Amniotic epithelial cell (primary cell): ENCODE results near the gene MAMDC2.

Experiments
- DNase-seq: peaks from one replicate; pipeline ENCODE4 v3.0.0-alpha.2; 2010; ENCODE audit warnings: low read depth

Gene MAMDC2

DNA sequence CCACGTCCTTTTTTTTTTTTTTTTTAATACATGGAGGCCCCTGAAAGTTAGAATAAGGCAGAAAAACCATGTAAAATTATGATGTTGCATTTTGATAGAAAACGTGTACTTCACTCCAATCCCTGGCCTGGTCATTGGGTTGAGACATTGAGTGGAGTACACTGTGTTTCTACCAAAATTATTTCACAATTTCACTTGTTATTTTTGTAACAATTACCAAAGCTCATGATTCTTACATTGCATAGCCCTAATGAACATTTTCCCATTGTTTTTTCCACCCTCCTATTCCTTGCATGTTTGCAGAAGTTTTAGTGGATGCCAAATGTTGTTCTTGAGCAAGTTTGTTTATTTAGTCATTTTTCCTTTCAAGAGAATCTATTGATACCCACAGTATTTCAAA is 21.9 kb downstream of the MAMDC2 start:
- DNase-seq, result peak; percentile 47

DNA sequence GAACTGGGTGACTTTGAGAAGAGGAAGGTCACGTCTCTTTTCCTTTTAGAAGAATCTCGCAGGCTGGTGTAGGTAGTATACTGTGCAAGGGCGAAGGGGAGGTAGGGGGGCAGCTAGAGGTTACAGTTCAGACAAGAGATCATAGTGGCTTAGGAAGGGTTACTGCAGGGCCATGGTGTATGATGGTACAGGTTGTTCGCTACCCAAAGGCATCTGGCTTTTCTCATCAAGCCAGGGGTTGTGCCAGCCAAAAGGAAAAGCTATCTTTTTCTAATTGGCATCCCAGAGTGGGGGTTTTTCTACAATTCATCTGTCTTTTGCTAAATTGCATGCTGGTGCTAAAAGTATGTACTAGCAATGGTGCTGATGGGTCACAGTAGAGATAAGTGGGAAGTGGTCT is 22.8 kb downstream of the MAMDC2 start:
- DNase-seq, result no peak

DNA sequence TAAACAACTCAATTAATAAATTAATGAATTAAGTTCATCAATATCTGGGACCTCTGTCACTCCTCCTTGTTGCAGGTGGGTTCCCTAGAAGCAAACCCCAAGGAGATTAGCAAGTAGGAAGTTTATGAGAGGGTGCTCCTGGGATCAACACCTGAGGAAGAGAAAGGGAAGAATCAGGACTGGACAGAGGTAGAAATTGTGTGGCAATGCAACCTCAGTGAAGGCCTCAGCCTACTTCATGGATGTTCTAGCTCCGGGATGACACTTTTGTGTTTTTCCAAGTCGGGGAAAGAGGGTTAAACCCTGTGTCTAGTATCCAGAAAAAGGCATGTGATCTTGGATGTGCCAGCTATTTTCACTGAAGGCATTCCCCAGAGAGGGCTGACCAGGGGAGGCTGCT is 23.2 kb downstream of the MAMDC2 start:
- DNase-seq, result no peak

DNA sequence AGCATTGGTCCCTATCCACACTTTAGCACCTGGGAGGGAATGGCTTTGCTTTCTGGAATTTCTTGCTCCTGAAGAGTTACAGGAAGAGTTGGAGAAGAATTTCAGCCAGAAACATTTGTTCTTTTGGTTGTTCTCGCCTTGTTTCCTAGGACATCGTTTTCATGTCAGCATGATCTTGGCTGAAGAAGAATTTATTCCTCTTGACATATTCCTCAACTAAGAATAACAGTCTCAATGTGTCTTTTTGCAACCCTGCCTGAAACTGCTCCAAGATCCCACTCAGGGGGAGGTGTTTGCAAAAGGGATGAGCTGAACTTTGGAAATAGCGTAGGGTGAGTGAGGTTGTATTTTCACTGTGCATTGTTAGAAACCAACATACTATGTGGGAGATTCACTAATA is 26.1 kb downstream of the MAMDC2 start:
- no peak for DNase-seq

DNA sequence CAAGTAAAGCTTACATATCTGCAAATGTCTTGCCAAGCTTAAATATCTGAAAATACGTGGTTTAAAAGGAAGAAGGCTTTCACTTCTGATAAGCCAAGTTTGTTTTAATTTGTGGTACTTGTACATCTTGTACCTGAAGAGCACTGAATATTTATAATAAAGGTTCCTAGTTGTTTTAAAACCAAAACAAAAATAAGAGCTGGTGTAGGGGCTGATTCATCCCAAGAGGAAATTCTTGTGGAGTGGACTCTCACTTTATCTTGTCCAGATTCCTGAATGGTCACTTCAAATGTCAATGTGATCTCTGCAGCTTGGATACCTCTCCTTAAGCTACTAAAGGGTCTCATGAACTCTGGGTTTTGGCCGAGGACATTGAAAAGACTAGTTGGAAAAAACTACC is 29.5 kb downstream of the MAMDC2 start:
- DNase-seq, result peak; percentile 55

DNA sequence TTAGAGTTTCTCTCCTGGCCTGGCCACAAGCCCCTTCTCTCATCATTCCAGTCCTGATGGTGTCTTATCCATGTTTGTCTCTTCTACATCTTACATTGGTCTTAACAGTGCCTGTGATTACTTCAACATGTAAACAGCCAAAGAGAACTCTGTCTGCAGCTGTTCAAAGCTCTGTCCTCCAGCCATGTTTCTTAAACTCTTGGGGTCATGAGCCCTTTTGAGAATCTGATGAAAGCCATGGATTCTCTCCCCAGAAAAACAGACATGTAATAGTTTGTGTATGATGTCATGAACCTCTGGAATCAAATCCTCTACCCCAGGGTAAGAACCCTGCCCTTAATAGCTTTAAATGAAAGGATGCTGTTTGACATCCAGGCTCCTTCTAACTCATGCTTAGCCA is 30.1 kb downstream of the MAMDC2 start:
- DNase-seq, result peak; percentile 29

DNA sequence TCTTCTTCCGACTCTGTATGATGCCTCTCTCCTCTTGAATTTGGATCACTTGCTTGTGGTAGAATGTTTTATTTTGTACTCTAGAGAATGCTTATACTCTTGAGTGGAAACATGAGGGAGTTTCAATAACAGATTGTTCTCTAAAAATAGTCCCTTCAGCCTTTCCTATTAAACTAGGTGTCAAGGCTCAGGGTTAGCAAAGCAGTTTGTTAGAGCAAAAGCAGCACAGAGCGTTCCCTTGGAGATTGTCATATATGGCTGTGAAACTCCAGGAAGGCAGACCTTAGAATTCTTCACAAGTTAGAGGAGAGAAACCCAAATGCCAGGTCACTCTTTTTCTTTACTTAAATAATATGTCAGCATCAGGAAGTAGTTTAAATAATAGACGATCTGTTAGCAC is 33.0 kb downstream of the MAMDC2 start:
- DNase-seq, result no peak

DNA sequence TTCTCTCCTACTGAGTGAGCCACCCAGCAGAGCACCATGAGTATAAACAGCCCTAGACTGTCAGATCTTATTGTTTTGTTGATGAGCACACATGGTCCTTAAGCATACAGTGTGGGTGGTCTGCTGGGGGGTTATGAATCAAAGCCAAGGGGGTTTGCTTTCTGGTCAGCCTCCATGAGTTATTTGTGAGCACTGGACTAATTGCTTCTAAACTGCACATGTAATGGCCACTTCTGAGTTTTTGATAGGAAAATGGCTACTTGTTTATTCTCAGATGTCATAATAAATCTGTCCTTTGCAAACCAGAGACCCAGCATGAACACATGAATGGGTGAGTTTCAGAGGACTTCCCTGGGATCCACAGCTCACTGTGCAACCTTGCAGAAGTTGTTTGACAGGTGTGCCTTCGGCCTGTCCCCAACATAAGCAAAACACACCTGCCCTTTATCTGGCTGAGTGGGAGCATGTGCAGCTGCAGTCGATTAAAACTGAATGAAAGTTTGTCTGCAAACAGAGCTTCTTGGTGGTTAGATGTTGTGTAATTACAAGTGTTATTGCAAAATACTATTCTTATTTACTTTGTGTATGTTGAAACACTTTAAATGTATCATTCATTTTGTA is 35.9 kb downstream of the MAMDC2 start:
- peak; percentile 90 for DNase-seq

DNA sequence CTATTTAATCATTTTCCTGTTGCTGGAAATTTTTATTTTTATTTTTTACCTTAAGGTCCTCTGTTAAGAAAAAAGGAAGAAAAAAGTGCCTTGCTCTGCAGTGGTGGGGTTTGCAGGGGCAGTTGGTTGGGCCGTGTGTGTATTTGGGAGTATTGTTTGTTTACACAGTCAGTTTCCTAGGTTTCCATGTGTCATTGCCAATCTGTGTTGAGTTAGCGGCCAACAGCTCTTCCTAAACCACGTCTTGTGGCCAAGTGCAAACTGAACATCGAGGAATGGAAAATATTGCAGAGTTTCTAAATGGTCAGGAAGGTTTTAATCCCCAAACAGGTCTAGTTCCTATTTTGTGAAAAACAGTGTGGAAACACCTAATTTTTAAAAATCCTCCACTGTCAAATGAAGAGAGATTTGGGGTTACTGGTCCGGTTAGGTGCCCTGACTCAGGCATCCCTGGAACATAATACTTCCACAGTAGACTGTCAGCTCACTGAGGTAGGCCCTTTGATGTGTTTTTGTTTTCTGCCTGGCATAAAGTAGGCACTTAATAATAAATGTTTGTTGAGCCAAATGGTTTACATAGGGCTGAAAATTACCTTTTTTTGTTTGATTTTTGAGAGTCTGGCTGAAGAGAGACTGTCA is 37.0 kb downstream of the MAMDC2 start:
- peak; percentile 71 for DNase-seq

DNA sequence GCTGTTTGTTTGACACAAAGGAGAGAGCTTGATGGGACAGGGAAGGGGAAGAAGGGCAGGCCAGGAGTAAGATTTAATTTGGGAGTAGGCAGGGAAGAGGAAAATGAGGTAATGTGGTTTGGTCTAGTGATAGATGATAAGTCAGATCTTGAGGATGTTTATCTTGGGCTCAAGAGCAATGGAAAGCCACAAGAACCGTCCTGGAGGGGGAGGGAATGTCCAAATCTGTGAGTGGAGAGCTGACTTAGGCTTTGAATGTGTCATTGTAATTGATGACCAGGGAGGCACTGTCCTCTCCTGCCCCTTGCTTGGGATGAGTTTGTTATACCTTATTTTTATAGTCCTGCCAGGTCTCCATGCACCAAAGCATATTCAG is 37.5 kb downstream of the MAMDC2 start:
- DNase-seq, result peak; percentile 88

DNA sequence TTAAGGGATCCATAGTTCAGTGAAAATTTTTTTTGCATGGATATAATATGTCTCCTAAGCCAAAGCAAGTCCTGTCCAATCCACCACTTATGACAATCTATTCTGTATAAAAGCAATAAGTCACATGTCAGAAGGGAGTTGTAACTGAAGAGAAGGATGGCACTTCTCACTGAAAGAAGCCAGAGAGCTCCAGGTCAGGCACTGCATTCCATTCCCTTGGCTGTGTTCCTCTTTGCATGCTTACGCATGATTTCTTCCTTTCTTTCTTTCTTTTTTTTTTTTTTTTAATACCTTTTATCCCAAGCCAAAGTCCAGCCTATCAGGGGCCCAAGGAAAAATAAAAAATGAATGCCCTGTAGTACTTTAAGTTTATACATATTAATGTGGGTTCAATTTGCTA is 39.8 kb downstream of the MAMDC2 start:
- peak; percentile 56 for DNase-seq

DNA sequence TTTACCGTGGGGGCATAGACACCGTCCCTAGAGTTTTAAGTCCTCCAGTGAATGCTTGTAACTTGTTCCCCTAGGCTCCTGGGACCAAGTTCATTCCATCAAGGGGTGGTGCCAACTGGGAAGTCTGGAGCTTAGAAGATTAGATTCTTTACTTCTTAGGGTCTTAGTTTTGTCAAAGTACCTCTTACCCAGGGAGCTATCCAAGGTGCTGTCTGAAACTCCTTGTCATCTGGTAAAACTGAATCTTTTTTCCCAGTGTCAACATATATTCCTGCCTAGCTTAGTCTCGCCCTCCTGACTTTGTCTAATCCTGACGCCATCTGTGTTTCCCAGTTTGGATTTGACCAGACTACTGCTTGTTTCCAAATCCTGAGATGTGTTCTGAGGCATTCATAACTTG is 41.6 kb downstream of the MAMDC2 start:
- DNase-seq, result peak; percentile 64

DNA sequence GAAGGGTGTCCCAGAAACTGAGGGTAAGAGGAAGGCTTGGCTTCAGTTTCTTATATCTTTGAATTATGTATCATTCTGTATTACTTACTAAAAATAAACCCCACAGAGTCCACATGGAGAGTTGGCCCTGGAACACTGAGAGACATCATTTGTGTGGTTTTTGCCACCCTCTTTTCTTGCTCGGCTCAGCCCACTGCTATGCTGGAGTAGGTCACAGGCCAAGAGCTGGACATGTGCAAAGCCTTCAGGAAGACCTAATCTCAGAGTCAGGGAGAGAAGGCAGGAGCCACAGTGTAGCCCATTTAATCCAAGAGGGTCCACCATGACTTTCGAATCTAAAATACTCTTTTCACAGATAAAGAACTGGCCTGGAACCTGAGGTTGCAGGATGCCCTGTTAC is 47.5 kb downstream of the MAMDC2 start:
- no peak for DNase-seq

DNA sequence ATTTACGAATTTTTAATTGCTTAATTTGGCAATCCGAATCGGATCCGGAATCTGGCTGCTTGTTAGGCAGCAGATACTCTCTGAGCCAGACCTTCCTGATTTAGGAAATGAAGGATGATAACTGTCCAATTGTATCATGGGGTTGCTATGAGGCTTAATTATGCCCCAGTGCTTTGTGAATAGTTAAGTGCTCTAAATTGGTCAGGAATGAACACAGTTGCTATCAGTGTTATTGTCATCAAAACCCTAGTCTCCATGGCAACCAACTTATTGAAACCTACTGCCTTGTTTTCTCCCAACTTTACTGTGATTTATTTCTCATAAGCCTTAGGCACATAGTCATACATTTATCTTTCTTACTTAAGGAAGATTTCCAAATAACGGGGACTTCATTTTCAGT is 47.9 kb downstream of the MAMDC2 start:
- no peak for DNase-seq

DNA sequence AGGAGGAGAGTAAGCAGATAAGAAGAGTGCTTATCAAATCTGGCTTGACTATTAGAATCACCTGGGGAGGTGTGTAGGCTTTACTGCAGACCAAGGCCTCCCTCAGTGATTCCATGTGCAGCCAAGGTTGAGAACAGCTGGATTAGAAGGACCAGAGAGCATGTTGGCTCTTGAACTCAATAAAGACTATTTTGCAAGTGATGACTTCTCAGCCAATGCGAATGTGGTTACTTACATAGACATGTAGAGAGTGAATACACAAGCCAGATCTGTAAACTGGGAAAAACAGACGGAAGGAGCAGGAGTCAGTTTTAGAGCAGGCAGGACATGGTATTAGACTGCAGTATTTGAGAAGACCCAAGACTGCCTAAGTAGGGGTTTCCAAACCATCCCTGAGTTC is 48.5 kb downstream of the MAMDC2 start:
- DNase-seq, result no peak

DNA sequence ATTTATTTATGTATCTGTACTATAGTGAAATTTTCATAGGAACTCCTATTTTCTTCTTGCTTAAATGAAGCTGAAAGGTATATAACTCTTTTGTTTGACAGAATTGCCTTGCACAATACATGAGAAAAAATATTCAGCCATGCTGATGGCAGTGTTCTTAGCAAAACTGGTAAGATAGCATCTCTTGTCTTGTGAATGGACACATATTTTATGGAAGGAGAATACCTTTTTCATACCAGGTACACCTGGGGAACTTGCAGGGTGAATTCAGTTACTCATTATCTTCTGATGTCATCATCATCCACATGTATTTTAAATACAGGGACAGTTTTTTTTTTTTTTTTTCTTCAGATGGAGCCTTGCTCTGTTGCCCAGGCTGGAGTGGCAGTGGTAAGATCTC is 49.4 kb downstream of the MAMDC2 start:
- DNase-seq, result no peak

DNA sequence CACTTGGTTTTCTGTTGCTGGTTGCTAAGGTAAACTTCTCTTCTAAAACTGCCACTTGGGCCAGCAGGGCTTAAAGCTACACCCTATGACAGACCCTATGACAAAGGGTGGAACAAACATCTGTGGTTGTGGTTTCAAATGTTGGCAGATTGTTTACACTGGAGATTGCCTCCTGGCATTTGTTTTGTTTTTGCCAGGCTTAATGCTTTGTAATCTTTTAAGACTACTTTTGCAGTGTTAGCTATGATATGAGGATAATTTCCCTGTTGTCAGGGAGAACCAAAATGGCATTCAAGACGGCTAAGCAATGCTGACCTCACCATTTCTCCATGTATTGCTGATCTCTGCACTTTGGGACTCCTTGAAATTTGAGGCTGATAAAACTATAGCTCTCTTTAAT is 50.3 kb downstream of the MAMDC2 start:
- peak; percentile 34 for DNase-seq

DNA sequence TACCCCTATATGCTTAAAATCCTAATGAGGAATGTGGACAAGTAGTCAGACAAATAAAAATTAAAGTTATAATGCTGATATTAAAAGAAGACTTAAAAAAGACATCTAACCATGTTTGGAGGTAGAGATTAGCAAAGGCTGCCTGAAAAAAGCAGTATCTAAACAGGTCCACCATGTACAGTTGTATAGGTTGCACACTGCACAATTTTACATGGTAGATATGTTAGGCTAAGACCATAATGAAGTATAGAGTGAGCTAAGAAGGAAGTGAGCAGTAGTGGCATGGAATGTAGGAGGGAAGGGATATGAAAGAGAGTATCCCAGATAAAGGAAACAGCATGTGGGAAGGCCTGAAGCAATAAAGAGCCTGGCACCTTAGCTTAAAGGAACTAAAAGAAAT is 51.1 kb downstream of the MAMDC2 start:
- no peak for DNase-seq

DNA sequence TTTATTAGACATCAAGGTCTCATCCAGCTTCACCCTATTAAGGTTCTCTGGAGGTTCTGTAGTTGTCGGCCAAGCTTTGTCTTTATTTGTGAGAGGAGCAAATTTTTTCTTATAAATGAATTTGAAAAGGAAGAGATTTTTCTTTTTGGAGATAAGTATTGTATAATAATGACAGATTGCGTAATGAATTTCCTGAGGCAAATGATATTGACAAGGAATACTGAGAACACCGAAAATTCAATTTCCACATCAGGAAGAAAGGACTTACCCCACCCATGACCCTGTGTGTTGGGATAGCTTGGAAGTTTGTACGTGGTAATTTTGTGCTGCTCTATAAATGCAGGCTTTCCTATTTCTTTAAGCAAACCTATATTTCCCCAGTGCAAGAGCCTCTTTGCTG is 53.5 kb downstream of the MAMDC2 start:
- no peak for DNase-seq

DNA sequence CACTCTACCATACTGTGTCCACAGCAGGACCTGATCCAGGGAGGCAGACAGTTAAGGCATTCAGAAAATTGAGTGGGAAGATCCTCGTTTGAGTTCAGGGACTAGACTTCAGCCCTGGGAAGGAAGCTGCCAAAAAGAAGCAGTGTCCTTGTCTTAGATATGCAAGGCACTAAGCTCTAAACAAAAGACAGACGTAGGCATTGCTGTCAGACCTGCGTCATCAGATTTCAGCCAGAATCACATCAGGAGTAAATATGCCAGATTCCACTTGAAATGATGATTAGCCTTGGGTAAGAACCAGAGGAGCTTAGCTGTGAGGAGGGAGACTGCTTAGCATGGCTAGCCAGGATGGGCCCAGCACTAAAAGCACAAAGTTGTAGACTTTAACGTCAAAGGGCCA is 56.7 kb downstream of the MAMDC2 start:
- DNase-seq, result peak; percentile 96

DNA sequence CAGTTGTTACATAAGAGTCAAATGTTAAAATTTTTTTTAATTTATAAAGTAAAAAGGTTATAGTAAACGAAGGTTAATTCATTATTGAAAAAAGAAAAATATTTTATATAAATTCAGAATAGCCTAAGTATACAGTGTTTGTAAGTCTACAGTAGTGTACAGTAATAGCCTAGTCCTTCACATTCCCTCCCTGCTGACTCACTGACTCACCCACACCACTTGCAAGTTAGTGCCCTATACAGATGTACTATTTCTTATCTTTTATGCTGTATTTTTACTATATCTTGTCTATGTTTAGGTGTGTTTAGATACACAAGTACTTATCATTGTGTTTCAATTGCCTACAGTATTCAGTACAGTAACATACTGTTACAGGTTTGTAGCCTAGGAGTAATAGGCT is 57.6 kb downstream of the MAMDC2 start:
- peak; percentile 78 for DNase-seq

DNA sequence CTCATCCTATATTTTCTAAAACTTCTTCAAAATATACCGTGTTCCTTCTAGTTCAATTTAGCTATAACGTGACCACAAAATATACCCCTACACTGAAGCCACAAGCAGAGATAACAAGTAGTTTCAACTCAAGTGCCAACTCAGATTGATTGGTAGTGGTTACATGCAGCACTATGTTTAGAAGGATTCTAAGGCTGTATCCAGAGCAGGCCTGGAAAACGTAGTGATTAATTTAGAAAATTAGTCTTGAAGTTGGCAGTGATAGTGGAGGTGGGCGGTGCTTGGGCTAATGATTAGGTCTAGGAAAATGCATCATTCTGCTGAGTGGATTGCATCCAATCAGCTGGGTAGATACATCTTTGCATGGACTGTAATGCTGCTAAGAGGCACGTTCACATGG is 61.5 kb downstream of the MAMDC2 start:
- DNase-seq, result peak; percentile 67

DNA sequence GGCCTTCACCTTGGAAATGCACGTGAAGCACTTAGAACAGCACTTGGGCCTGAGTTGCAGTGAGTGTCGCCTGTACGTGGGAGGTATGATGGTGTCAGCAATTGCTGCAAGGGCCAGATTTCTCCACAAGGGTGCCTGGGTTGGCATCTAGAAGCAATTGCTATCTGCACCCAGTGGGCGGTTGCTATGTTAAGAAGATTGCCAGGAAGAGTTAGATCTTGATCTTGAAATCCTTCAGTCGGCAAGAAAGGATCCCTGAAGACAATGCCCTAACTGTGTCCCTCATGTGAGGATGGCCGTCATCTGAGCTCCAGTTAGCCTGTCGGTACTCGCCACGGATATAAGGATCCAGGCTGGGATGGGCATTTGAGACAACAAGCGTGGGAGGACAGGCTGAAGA is 62.9 kb downstream of the MAMDC2 start:
- DNase-seq, result no peak

DNA sequence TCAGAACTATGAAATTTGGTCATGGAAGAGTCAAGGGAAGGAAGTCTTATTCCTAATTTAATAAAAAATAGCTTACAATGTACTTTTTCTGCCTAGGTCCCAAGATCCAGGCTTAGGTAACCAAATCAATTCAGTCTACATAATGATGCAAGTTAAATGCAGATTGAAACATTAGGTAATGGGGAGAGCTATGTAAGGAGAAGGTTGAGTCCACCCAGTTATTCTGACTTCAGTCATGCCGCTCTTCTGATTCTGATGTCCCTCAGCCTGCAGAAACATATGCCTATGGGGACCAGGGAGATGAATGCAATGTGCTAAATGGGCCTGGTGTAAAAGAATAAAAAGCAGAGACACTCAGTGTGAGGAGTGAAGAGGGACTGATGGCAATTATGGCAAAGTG is 63.9 kb downstream of the MAMDC2 start:
- no peak for DNase-seq
